Fibroblast of villous mesenchyme (primary cell): ENCODE measurements around the gene CEMP1. TPM values are rescaled to one million over a fixed set of nuclear protein-coding genes. Genes with fewer than 3 reads are reported as not detected.

Source experiments
- DNase-seq: peaks from one replicate; pipeline ENCODE4 v3.0.0-alpha.2; 2010; ENCODE audit warnings: low read depth
- H3K4me3 ChIP-seq: 2 replicates; pipeline ENCODE4 v1.5.1; 2011; ENCODE audit warnings: low read depth, mild to moderate bottlenecking, low read length
- total RNA-seq: library from RNA; depleted of rRNA; stranded (reverse); fragments of >200 nt; gene quantifications from 2 replicates; pipeline ENCODE4 v1.2.3, GENCODE V29; 2012
- TF ChIP-seq, protein P1 (sequence below): IDR thresholded peaks from 2 replicates; pipeline ENCODE4 v1.5.1; 2012; ENCODE audit warnings: low read depth, mild to moderate bottlenecking, low read length; ENCODE audit not compliant: insufficient read depth

The CEMP1 gene
- total RNA-seq, 1 donor, result not detected

DNA sequence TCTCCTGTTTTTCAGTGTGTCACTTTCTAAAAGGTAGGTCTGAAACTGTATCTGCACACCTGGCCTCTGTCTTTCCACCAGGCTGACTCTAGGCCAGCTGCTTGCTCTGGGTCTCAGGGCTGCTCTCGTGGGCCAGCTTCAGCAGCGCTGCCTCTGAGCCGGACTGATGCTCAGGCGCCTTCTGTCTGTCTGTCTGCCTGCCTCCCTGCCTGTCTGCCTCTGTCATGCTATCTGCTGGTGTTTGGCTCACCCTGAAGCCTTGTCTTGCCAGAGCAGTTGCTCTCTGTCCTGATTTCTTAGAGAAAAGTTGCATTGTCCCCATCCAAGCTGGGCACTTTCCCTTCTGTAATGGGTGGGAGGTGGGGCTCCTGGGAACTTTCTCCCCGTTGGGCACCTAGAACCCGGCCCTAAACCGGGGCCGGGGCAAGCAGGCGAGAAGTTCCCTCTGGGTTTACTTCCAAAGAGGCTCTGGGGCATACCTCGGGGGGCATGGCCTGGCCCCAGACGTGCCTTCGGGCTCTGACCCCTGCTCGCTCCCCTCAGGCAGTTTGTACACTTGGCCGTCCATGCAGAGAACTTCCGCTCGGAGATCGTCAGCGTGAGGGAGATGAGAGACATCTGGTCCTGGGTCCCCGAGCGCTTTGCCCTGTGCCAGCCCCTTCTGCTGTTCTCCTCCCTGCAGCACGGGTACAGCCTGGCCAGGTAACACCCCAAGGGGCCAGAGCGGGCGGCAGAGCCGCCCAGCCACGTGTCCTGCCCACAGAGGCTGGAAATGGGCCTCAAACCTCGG lies 33.3 kb downstream of the CEMP1 start:
- H3K4me3 ChIP-seq, result no peak overlapping the region
- TF ChIP-seq, protein P1, sequence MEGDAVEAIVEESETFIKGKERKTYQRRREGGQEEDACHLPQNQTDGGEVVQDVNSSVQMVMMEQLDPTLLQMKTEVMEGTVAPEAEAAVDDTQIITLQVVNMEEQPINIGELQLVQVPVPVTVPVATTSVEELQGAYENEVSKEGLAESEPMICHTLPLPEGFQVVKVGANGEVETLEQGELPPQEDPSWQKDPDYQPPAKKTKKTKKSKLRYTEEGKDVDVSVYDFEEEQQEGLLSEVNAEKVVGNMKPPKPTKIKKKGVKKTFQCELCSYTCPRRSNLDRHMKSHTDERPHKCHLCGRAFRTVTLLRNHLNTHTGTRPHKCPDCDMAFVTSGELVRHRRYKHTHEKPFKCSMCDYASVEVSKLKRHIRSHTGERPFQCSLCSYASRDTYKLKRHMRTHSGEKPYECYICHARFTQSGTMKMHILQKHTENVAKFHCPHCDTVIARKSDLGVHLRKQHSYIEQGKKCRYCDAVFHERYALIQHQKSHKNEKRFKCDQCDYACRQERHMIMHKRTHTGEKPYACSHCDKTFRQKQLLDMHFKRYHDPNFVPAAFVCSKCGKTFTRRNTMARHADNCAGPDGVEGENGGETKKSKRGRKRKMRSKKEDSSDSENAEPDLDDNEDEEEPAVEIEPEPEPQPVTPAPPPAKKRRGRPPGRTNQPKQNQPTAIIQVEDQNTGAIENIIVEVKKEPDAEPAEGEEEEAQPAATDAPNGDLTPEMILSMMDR, result no peak
- DNase-seq, result no peak

DNA sequence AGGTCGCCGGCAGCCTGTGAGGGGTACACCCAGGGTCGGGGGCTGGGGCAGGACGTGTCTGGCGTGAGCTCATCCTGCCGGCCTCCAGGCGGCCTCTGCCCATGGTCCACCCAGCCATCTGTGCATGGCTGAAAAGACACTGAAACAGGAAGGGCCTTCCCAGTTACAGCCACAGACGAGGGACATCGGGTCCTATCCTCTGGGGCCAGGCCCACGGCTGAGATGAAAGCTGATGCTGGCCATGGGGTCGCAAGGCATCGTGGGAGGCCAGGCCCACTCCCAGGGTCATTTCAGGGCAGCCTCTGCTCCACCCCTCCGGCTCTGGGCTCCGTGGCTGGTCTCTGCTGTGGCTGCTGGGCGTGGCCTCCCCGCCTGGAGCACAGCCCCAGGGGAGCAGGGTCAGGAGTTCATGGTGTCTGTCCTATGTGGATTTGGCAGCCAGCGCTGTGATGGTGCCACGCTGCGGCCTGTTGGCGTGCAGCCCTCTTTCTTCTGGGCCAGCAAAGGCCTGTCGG lies 34.0 kb downstream of the CEMP1 start:
- peak; percentile 36 for DNase-seq
- TF ChIP-seq, protein P1, result no peak
- H3K4me3 ChIP-seq, result no peak overlapping the region

DNA sequence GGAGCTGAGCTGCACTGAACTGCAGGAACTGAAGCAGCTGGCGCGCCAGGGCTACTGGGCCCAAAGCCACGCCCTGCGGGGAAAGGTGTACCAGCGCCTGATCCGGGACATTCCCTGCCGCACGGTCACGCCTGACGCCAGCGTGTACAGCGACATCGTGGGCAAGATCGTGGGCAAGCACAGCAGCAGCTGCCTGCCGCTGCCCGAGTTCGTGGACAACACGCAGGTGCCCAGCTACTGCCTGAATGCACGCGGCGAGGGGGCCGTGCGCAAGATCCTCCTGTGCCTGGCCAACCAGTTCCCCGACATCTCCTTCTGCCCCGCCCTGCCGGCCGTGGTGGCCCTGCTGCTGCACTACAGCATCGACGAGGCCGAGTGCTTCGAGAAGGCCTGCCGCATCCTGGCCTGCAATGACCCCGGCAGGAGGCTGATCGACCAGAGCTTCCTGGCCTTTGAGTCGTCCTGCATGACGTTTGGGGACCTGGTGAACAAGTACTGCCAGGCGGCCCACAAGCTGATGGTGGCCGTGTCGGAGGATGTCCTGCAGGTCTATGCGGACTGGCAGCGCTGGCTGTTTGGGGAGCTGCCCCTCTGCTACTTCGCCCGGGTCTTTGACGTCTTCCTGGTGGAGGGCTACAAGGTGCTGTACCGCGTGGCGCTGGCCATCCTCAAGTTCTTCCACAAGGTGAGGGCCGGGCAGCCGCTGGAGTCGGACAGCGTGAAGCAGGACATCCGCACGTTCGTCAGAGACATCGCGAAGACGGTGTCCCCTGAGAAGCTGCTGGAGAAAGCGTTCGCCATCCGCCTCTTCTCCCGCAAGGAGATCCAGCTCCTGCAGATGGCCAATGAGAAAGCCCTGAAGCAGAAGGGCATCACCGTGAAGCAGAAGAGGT lies 34.7 kb downstream of the CEMP1 start:
- no peak overlapping the region for H3K4me3 ChIP-seq
- no peak for DNase-seq
- TF ChIP-seq, protein P1, result no peak

DNA sequence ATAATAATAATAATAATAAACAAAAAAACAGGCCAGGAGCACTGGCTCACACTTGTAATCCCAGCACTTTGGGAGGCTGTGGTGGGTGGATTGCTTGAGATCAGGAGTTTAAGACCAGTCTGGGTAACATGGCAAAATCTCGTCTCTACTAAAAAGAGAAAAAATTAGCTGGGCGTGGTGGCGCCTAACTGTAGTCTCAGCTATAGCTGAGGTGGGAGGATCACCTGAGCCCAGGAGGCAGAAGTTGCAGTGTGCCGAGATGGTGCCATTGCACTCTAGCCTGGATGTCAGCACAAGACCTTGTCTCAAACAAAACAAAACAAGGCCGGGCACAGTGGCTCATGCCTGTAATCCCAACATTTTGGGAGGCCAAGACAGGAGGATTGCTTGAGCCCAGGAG lies 36.2 kb downstream of the CEMP1 start:
- no peak for DNase-seq
- no peak overlapping the region for H3K4me3 ChIP-seq
- TF ChIP-seq, protein P1, result no peak

DNA sequence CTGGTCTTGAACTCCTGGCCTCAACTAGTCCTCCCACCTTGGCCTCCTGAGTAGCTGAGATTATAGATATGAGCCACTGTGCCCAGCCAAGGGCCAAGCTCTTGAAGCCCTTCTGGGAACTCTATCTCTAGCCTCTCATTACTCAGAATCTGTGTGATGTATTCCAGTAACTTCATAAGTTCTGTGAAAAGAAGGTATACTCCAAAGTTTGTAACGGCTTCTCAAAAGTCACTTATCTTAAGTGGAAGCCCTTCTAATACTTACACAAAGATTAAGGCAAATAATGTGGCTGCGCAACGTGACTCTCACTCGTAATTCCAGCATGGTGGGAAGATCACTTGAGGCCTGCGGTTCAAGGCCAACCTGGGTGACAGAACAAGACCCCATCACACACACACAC lies 36.6 kb downstream of the CEMP1 start:
- TF ChIP-seq, protein P1, result no peak
- no peak for DNase-seq
- H3K4me3 ChIP-seq, result no peak overlapping the region

DNA sequence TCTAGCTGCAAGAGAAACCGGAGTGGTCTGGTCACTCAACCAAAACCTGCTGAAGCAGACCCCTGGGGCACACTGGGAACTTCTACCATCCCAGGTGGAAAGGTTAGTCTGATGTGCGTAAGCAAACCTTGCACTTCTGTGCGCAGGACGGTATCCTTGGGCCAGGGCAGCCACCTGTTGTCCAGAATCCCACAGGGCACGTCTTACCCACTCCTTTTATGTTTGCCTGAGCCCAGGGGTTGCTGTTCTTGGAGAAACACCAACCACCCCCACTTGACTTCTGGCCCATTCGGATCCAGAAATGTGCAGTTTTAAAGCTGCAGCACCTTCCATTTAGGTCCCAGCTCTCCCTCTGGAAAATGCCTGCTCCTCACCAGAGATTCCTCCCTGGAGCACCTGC lies 37.6 kb downstream of the CEMP1 start:
- TF ChIP-seq, protein P1, result no peak

More for the DNA sequence above, 37.6 kb downstream of the CEMP1 start:
- no peak overlapping the region for H3K4me3 ChIP-seq
- no peak for DNase-seq
